ENCODE results near the gene ADIPOR2. TPM values are rescaled to one million over a fixed set of nuclear protein-coding genes. Genes with fewer than 3 reads are reported as not detected.
A peak's percentile ranks its signal among the peaks of the same experiment; 100 is the strongest.

The ADIPOR2 gene
- total RNA-seq, 1 donor from 2014 or later, result 49.9 TPM

- DNase-seq (ENCODE audit: low read depth, low spot score), result no peak
Observed at GRCh38 chr12:1827826-1828805, 137.2 kb downstream of the ADIPOR2 start.

- no peak for DNase-seq (ENCODE audit: low read depth, low spot score)
Observed at GRCh38 chr12:1828856-1829255, 138.0 kb downstream of the ADIPOR2 start.

GRCh38 chr12:1829306-1829900 lies 138.5 kb downstream of the ADIPOR2 start:
- DNase-seq (ENCODE audit: low read depth, low spot score), result no peak

- no peak for DNase-seq (ENCODE audit: low read depth, low spot score)
Observed at GRCh38 chr12:1830401-1830845, 139.6 kb downstream of the ADIPOR2 start.

GRCh38 chr12:1830981-1831963 lies 140.4 kb downstream of the ADIPOR2 start:
- DNase-seq (ENCODE audit: low read depth, low spot score), result peak; percentile 19

- DNase-seq (ENCODE audit: low read depth, low spot score), result no peak
Observed at GRCh38 chr12:1832801-1833595, 142.1 kb downstream of the ADIPOR2 start.

GRCh38 chr12:1833596-1834028 lies 142.7 kb downstream of the ADIPOR2 start:
- DNase-seq (ENCODE audit: low read depth, low spot score), result no peak

GRCh38 chr12:1834186-1834925 lies 143.5 kb downstream of the ADIPOR2 start:
- DNase-seq (ENCODE audit: low read depth, low spot score), result no peak

GRCh38 chr12:1835211-1836131 lies 144.6 kb downstream of the ADIPOR2 start:
- no peak for DNase-seq (ENCODE audit: low read depth, low spot score)

- no peak for DNase-seq (ENCODE audit: low read depth, low spot score)
Observed at GRCh38 chr12:1836241-1836803, 145.5 kb downstream of the ADIPOR2 start.

- DNase-seq (ENCODE audit: low read depth, low spot score), result no peak
Observed at GRCh38 chr12:1836854-1837421, 146.1 kb downstream of the ADIPOR2 start.

- no peak for DNase-seq (ENCODE audit: low read depth, low spot score)
Observed at GRCh38 chr12:1837541-1838204, 146.8 kb downstream of the ADIPOR2 start.

Other genes with a start within 250 kb of the ADIPOR2 start
- gene FBXL14, start 96.5 kb upstream of the ADIPOR2 start, total RNA-seq, result 15.4 and 15.8 TPM in 2 replicates
- 0.14 TPM in 1 of 2 replicates, not detected in the other for gene WNT5B, start 61.8 kb upstream of the ADIPOR2 start, total RNA-seq
- gene LRTM2, start 129.5 kb downstream of the ADIPOR2 start, total RNA-seq, result not detected in 2 replicates
- 0.18 and 0.46 TPM in 2 replicates for gene CACNA2D4, start 227.6 kb downstream of the ADIPOR2 start, total RNA-seq